WERI-Rb-1 (cell line): ENCODE results near the gene TP73.

ENCODE experiments used
- DNase-seq: peaks from one replicate; pipeline ENCODE4 v3.0.0-alpha.2; 2020
- H3K27ac ChIP-seq: fragments of 250-450 bp; sonication (Bioruptor Pico); 2 replicates; pipeline ENCODE4 v1.5.1; 2020; ENCODE audit warnings: mild to moderate bottlenecking, moderate library complexity
- H3K27me3 ChIP-seq: fragments of 250-450 bp; sonication (Bioruptor Pico); 2 replicates; pipeline ENCODE4 v1.5.1; 2021; ENCODE audit warnings: mild to moderate bottlenecking, low read depth, moderate library complexity; ENCODE audit not compliant: insufficient read depth, severe bottlenecking
- H3K36me3 ChIP-seq: fragments of 250-450 bp; sonication (Bioruptor Pico); 2 replicates; pipeline ENCODE4 v1.5.1; 2020; ENCODE audit warnings: mild to moderate bottlenecking, moderate library complexity
- H3K4me3 ChIP-seq: 2 replicates; pipeline ENCODE4 v1.5.1; 2011; ENCODE audit warnings: low read depth, mild to moderate bottlenecking, control low read depth, low read length
- H3K9me3 ChIP-seq: fragments of 250-450 bp; sonication (Bioruptor Pico); 2 replicates; pipeline ENCODE4 v1.5.1; 2021; ENCODE audit warnings: mild to moderate bottlenecking, moderate library complexity; ENCODE audit not compliant: severe bottlenecking
- CTCF ChIP-seq: IDR thresholded peaks from 2 replicates; pipeline ENCODE4 v1.5.1; 2011; ENCODE audit warnings: low read depth, mild to moderate bottlenecking, control low read depth, inconsistent platforms, low read length

TP73 gene

GRCh38 chr1:3761296-3762010 lies 109.1 kb downstream of the TP73 start:
- Histone ChIP-seq H3K27ac (no peak overlapping the region), H3K4me3 (no peak overlapping the region), H3K27me3 (no peaks in the 10 kb centered on the region), H3K36me3 (no peaks in the 10 kb centered on the region), H3K9me3 (no peaks in the 10 kb centered on the region)
- no peak for DNase-seq
- no peak for TF ChIP-seq CTCF

DNA sequence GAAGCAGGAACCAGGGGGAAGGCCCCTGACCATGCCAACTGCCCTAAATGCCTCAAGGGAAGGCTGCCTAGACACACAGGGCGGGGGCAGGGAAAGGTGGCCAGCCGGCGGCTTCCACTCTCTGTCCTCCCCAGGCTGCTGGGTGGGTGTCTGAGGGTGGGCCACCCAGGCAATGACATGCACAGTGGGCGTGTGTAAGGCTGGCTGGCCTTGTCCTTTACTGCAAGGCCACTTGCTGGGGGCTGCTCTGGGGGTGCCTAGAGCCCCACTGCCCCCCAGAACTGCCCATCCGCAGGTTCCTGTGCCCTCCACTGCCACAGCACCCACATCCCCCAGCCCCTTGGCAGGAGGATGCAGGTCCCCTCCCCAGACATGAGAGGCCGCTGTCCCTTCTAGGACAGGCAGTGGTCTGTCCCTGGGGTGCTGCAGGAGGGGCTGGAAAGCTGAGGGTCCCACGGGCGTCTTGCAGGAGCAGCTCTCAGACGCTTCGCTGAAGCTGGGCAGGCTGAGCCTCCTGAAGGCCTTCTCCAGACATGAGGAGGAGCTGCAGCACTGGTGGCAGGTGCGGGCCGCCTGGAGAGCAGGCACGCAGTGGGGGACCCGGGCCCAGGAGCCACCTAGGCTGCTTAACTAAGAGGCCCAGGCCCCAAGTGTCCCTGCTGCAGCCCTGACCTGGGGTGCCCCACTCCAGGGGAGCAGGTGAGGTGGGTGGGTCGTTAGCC lies 110.0 kb downstream of the TP73 start:
- TF ChIP-seq CTCF = no peak
- H3K27me3 ChIP-seq = no peaks in the 10 kb centered on the region
- no peaks in the 10 kb centered on the region for H3K9me3 ChIP-seq
- no peak overlapping the region for H3K27ac ChIP-seq
- no peak for DNase-seq
- H3K36me3 ChIP-seq = no peaks in the 10 kb centered on the region
- H3K4me3 ChIP-seq = no peak overlapping the region

GRCh38 chr1:3762873-3763228 lies 110.5 kb downstream of the TP73 start:
- Histone ChIP-seq H3K27ac (no peak overlapping the region), H3K27me3 (no peaks in the 10 kb centered on the region), H3K9me3 (no peaks in the 10 kb centered on the region), H3K4me3 (no peak overlapping the region), H3K36me3 (no peaks in the 10 kb centered on the region)
- no peak for TF ChIP-seq CTCF
- no peak for DNase-seq

DNA sequence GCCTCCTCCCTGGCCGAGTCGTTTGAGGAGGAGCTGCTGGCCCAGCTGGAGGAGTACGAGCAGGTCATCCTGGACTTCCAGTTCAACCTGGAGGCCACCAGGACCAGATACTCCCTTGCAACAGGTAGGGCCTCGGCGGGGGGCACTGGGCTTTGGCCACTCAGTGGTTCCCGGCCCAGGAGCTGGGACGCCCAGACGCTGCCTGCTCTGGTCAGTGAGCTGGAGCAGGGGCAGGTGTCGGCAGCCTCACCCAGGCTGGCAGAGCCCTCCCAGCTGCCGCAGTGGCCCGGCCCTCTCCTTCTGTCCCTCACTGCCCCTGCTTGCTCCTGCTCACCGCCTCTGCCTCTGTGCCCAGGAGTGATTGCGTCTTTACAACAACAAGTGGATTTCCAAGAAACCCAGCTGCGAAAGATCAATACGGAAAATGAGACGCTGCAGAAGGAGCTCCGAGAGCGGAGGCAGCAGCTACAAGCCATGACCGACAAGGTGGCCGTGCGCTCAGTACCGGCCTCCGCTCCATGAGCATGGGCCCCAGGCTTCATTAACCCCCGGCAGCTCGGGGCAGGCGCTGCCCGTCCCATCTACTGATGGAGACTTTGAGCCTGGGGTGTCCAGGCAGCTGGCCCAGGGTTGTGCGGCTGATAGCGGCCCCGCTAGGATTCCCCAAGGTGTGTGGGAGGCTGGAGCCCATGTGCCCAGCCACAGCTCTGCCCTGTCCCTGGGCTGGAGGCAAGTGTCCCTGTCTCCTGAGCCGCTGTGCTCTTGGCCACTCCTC lies 111.2 kb downstream of the TP73 start:
- no peak for TF ChIP-seq CTCF
- H3K27ac ChIP-seq = no peak overlapping the region
- H3K36me3 ChIP-seq = no peaks in the 10 kb centered on the region
- DNase-seq = no peak
- H3K9me3 ChIP-seq = no peaks in the 10 kb centered on the region
- H3K27me3 ChIP-seq = no peaks in the 10 kb centered on the region
- no peak overlapping the region for H3K4me3 ChIP-seq

GRCh38 chr1:3767328-3767925 lies 115.1 kb downstream of the TP73 start:
- TF ChIP-seq CTCF = no peak
- no peak overlapping the region for H3K27ac ChIP-seq
- no peaks in the 10 kb centered on the region for H3K27me3 ChIP-seq
- no peak overlapping the region for H3K4me3 ChIP-seq
- DNase-seq = no peak
- H3K9me3 ChIP-seq = no peaks in the 10 kb centered on the region
- no peaks in the 10 kb centered on the region for H3K36me3 ChIP-seq
